ENCODE results near the gene INTS2.

The INTS2 gene

DNA sequence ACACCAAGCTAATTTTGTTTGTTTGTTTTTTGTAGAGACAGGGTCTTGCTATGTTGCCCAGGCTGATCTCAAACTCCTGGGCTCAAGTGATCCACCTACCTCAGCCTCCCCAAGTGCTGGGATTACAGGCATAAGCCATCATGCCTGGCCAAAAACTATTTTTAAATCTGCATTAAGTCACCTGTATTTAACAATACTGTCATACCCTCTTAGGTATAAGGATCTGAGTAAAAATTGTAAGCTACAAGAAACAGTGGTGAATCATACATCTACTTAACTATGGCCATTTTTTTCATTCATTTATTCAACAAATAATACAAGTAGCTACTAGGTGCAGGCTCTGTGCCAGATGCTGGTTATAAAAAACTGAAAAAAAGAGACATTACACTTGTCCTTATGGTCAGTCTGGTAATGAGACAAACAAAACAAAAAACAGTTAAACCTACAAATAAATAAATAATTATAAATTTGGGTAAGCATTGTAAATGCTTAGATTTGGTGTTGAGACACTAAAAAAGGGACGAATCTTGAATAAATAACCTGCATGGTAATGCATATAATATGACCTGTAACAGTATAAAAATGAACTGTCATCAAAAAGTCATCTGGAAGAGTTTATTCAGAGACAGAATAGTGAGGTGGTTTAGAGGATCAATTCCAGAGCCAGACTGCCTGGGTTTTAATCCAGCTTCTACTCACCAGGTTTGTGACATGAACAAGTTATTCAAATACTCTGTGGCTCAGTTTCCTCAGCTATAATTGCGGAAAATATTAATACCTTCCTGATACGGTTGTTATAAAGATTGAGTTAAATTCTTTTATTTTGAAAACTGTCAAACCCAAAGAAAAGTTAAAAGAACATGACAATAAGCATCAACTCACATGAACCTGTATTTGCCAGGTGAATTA, 91.3 kb downstream of the INTS2 start:
- Histone ChIP-seq H3K4me3 (no peak overlapping the region), H3K27ac (no peak overlapping the region)
- TF ChIP-seq, protein P1, sequence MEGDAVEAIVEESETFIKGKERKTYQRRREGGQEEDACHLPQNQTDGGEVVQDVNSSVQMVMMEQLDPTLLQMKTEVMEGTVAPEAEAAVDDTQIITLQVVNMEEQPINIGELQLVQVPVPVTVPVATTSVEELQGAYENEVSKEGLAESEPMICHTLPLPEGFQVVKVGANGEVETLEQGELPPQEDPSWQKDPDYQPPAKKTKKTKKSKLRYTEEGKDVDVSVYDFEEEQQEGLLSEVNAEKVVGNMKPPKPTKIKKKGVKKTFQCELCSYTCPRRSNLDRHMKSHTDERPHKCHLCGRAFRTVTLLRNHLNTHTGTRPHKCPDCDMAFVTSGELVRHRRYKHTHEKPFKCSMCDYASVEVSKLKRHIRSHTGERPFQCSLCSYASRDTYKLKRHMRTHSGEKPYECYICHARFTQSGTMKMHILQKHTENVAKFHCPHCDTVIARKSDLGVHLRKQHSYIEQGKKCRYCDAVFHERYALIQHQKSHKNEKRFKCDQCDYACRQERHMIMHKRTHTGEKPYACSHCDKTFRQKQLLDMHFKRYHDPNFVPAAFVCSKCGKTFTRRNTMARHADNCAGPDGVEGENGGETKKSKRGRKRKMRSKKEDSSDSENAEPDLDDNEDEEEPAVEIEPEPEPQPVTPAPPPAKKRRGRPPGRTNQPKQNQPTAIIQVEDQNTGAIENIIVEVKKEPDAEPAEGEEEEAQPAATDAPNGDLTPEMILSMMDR (IDR thresholded peaks at IDR 0.05), result no peak
- DNase-seq (ENCODE audit: low spot score), result no peak

GRCh38 chr17:61835606-61836005, 92.2 kb downstream of the INTS2 start:
- H3K27ac ChIP-seq, result no peak overlapping the region
- TF ChIP-seq, protein P1 (IDR thresholded peaks at IDR 0.05), result no peak
- DNase-seq (ENCODE audit: low spot score), result no peak
- H3K4me3 ChIP-seq, result no peak overlapping the region

DNA sequence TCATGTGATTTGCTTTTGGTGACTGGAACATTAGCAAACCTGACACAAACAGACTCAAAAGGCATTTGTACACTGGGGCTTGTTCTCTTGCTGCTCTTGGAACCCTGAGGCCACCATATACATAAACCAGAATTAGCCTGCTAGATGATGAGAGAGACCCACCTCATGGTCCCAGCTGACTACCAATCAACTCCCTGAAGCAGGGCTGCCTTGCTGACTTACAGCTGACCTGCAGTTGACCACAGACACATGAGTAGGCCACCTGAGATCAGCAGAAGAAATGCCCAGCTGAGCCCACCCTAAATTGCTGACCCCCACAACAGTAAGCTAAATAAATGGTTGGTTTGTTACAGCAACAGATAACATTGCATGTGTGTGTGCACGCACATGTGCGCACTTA, 93.2 kb downstream of the INTS2 start:
- no peak overlapping the region for H3K4me3 ChIP-seq
- TF ChIP-seq, protein P1 (IDR thresholded peaks at IDR 0.05), result no peak
- DNase-seq (ENCODE audit: low spot score), result no peak

DNA sequence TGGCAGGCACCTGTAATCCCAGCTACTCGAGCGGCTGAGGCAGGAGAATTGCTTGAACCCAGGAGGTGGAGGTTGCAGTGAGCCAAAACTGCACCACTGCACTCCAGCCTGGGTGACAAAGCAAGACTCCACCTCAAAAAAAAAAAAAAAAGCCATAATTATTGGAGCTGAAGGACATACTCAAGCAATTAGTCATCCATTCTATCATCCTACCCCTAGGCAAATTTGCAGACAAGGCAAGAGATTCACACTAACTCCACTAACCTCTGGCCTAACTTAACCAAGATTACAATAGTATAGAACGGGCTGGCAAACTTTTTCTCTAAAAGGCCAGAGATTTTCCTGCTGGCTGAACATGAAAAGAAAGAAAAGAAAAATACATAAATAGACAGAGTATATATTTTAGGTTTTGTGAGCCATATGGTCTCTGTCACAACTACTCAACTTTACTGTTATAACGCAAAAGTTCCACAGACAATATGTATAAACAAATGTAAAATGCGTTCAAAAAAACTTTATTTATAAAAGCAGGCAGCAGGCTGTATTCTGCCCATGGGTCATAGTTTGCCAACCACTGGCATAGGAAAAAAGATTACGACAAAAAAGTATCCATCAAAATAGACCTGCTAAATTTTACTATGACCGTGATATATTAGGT, 94.1 kb downstream of the INTS2 start:
- H3K4me3 ChIP-seq, result no peak overlapping the region
- DNase-seq (ENCODE audit: low spot score), result no peak
- TF ChIP-seq, protein P1 (IDR thresholded peaks at IDR 0.05), result no peak
- H3K27ac ChIP-seq, result no peak overlapping the region

More for the DNA sequence above, 93.2 kb downstream of the INTS2 start:
- no peak overlapping the region for H3K27ac ChIP-seq

GRCh38 chr17:61832463-61832862, 95.3 kb downstream of the INTS2 start:
- H3K27ac ChIP-seq, result no peak overlapping the region
- no peak overlapping the region for H3K4me3 ChIP-seq
- no peak for DNase-seq (ENCODE audit: low spot score)
- TF ChIP-seq, protein P1 (IDR thresholded peaks at IDR 0.05), result no peak

GRCh38 chr17:61831099-61831498, 96.7 kb downstream of the INTS2 start:
- H3K27ac ChIP-seq, result no peak overlapping the region
- TF ChIP-seq, protein P1 (IDR thresholded peaks at IDR 0.05), result no peak
- H3K4me3 ChIP-seq, result no peak overlapping the region
- no peak for DNase-seq (ENCODE audit: low spot score)
